HEK293T (cell line): Measurements from ENCODE around the gene RNF214.

Experiments
- CTCF ChIA-PET: fragments of 350-600 bp; formaldehyde crosslinking; extraction: SDS; loops from one replicate; lab custom pipeline; 2021; ENCODE audit warnings: antibody characterized with exemption, inconsistent platforms; lab: Yijun Ruan, JAX
- POLR2A ChIA-PET: fragments of 350-600 bp; formaldehyde crosslinking; extraction: SDS; loops from one replicate; lab custom pipeline; 2020; ENCODE audit warnings: antibody characterized with exemption, inconsistent platforms; lab: Yijun Ruan, JAX
- DNase-seq: peaks from one replicate; pipeline ENCODE4 v3.0.0; 2012; ENCODE audit warnings: mixed read lengths; ENCODE audit errors: extremely low spot score
- ARNT ChIP-seq: fragments of 450-650 bp; IDR thresholded peaks from 2 replicates; pipeline ENCODE4 v1.6.1; 2017; ENCODE audit warnings: mild to moderate bottlenecking
- BHLHE40 ChIP-seq: fragments of 450-650 bp; IDR thresholded peaks from 2 replicates; pipeline ENCODE4 v1.6.1; 2016; ENCODE audit warnings: mild to moderate bottlenecking, moderate library complexity, borderline replicate concordance
- CTBP1 ChIP-seq: fragments of 450-650 bp; IDR thresholded peaks from 2 replicates; pipeline ENCODE4 v1.6.1; 2016; ENCODE audit warnings: borderline replicate concordance
- ELF4 ChIP-seq: fragments of 450-650 bp; IDR thresholded peaks from 2 replicates; pipeline ENCODE4 v1.6.1; 2017; ENCODE audit warnings: antibody characterized with exemption
- FOXA1 ChIP-seq: fragments of 450-650 bp; IDR thresholded peaks from 2 replicates; pipeline ENCODE4 v1.6.1; 2016; ENCODE audit warnings: mild to moderate bottlenecking
- FOXK2 ChIP-seq: fragments of 450-650 bp; IDR thresholded peaks from 2 replicates; pipeline ENCODE4 v1.6.1; 2016; ENCODE audit warnings: mild to moderate bottlenecking
- FOXM1 ChIP-seq: fragments of 450-650 bp; IDR thresholded peaks from 2 replicates; pipeline ENCODE4 v1.6.1; 2017; ENCODE audit warnings: mild to moderate bottlenecking, borderline replicate concordance
- HDGF ChIP-seq: fragments of 450-650 bp; IDR thresholded peaks from 2 replicates; pipeline ENCODE4 v1.6.1; 2017; ENCODE audit warnings: antibody characterized with exemption, borderline replicate concordance
- L3MBTL2 ChIP-seq: fragments of 450-650 bp; conservative IDR thresholded peaks from 2 replicates; pipeline ENCODE4 v1.6.1; 2016; ENCODE audit warnings: mild to moderate bottlenecking
- LEF1 ChIP-seq: fragments of 450-650 bp; IDR thresholded peaks from 2 replicates; pipeline ENCODE4 v1.6.1; 2017; ENCODE audit warnings: mild to moderate bottlenecking, borderline replicate concordance
- NFRKB ChIP-seq: fragments of 450-650 bp; IDR thresholded peaks from 2 replicates; pipeline ENCODE4 v1.6.1; 2016; ENCODE audit warnings: mild to moderate bottlenecking, moderate library complexity
- SP1 ChIP-seq: fragments of 450-650 bp; IDR thresholded peaks from 2 replicates; pipeline ENCODE4 v1.6.1; 2017
- SUZ12 ChIP-seq: fragments of 450-650 bp; IDR thresholded peaks from 2 replicates; pipeline ENCODE4 v1.6.1; 2016; ENCODE audit warnings: mild to moderate bottlenecking
- TARDBP ChIP-seq: fragments of 450-650 bp; IDR thresholded peaks from 2 replicates; pipeline ENCODE4 v1.6.1; 2016
- ZNF384 ChIP-seq: fragments of 450-650 bp; IDR thresholded peaks from 2 replicates; pipeline ENCODE4 v1.6.1; 2016
- TF ChIP-seq, protein P1 (sequence below): fragments of 450-650 bp; IDR thresholded peaks from 2 replicates; pipeline ENCODE4 v1.6.1; 2016

RNF214 gene

DNA sequence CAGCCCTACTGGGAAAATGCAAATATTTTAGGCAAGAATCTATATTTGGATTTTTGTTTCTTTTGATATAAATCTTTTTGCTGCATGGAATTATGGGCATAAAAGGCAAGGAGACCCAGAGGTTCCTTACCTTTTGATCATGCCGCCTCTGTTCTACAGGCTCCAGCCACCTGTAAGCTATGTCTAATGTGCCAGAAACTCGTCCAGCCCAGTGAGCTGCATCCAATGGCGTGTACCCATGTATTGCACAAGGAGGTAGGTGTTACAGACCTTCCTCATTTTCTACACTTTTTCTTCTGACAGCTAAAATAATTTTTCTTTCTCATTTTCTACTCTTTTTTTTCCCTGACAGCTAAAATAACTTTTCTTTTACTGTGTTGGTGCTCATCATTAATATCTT, 50.5 kb downstream of the RNF214 start:
- POLR2A ChIA-PET = no interaction called here
- CTCF ChIA-PET = interaction anchor here (0.6 kb wide), 1 partner anchor 55 kb away, joined by 4 read pairs; no protein-coding TSS in a partner anchor
- TF ChIP-seq ELF4 = no peak
- no peak for TF ChIP-seq LEF1
- no peak for TF ChIP-seq L3MBTL2
- TF ChIP-seq FOXA1 = no peak
- TF ChIP-seq ARNT = no peak
- TF ChIP-seq ZNF384 = no peak
- no peak for TF ChIP-seq BHLHE40
- TF ChIP-seq, protein P1, sequence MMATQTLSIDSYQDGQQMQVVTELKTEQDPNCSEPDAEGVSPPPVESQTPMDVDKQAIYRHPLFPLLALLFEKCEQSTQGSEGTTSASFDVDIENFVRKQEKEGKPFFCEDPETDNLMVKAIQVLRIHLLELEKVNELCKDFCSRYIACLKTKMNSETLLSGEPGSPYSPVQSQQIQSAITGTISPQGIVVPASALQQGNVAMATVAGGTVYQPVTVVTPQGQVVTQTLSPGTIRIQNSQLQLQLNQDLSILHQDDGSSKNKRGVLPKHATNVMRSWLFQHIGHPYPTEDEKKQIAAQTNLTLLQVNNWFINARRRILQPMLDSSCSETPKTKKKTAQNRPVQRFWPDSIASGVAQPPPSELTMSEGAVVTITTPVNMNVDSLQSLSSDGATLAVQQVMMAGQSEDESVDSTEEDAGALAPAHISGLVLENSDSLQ = no peak
- no peak for TF ChIP-seq FOXK2
- no peak for TF ChIP-seq TARDBP
- TF ChIP-seq HDGF = no peak
- TF ChIP-seq CTBP1 = no peak
- no peak for TF ChIP-seq SP1
- no peak for TF ChIP-seq FOXM1
- TF ChIP-seq NFRKB = no peak
- no peak for TF ChIP-seq SUZ12
- no peak for DNase-seq

DNA sequence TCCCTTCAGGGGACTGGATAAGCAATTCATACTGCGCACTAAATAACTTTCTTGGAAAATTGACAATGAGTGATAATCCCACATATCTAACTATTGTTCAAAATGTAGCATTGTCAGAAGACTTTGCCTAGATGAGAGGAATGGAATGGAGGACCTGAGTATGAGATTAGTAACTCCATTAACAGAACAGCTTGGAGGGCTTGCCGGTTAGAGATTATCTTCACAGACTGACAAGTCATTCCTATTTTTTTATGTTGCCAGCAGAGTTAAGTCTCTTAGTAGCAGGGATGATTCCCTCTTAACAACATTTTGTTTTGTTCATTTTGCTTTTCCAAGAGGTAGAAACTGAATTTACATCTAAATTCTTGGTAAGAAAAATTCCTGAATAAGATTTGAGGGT, 51.6 kb downstream of the RNF214 start:
- DNase-seq = no peak
- TF ChIP-seq SP1 (no peak), FOXA1 (no peak), FOXK2 (no peak), ARNT (no peak)
- ChIA-PET POLR2A (no interaction called here), CTCF (no interaction called here)

DNA sequence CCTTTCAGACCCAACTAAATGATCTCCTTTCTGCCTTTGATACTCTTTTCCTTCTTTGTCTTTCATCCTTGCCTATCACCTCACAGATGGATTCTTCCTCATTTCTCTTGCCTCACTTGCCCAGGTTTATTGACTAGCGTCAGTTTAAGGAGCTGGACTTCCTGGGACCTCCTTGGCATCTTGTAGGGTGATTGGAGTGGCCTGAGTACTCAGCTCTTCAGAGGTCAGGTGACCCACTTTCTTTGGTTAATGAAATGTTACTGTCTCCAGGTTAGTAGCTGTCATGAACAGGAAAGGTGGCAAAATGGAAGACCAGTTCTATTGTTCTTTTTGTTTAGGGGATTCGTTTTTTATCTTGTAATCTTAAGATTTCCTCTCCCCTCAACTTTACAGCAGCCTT, 54.1 kb downstream of the RNF214 start:
- TF ChIP-seq NFRKB (no peak), LEF1 (no peak), ZNF384 (no peak), HDGF (no peak), BHLHE40 (no peak), L3MBTL2 (no peak), ELF4 (no peak), FOXK2 (no peak), ARNT (no peak)
- TF ChIP-seq, protein P1 = no peak
- POLR2A ChIA-PET = no interaction called here
- DNase-seq = no peak
- CTCF ChIA-PET = interaction anchor here (0.6 kb wide), 1 partner anchor 140 kb away, joined by 3 read pairs; no protein-coding TSS in a partner anchor

DNA sequence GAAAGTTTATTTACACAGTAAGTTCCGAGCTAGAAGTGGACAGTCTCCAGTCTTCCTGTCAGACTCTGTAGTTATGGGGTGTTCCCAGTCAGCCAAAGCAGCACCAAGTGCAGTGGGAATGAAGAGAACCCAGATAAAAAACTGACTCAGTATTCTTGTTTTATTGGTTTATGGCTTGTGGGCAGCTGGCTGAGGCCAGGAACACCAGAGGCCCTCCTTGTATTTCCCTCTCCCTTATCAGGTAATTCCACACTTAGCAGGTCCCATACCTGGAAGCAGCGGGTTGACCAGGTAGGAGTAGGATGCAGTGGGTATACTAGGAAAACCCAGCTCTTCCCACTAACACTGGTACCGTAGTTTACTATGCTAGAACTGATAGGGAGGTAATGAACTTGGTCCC, 55.2 kb downstream of the RNF214 start:
- POLR2A ChIA-PET = no interaction called here
- no peak for DNase-seq
- TF ChIP-seq ARNT (no peak), CTBP1 (no peak), ELF4 (no peak), HDGF (no peak), FOXA1 (no peak), LEF1 (no peak), TARDBP (no peak), SUZ12 (no peak), SP1 (no peak), BHLHE40 (no peak), FOXK2 (no peak), ZNF384 (no peak), L3MBTL2 (no peak), NFRKB (no peak), FOXM1 (no peak)
- TF ChIP-seq, protein P1 = no peak
- CTCF ChIA-PET = no interaction called here

DNA sequence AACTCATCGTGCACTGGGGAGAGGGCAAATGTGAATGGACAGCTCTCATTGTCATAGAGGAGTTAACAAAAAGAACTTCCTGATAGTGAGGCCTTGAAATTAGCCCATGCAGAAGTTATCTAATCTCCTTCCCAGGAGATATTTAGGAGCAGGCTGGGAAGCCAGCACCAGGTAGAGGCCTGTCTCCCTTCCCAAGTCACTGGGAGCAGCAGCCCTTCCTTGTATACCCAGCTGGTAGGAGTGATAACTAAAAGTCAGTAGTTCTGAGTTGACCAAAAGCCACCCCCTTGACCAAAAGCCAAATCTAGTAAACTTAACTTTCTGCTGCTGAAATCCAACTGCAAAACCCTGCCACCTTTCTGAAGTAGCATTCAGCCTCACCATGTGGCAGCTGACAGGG, 57.3 kb downstream of the RNF214 start:
- ChIA-PET CTCF (no interaction called here), POLR2A (no interaction called here)
- DNase-seq = no peak
- TF ChIP-seq TARDBP = no peak
- TF ChIP-seq ELF4 = no peak
- TF ChIP-seq FOXK2 = no peak
- TF ChIP-seq SUZ12 = no peak
- TF ChIP-seq HDGF = no peak
- no peak for TF ChIP-seq SP1
- no peak for TF ChIP-seq CTBP1
- TF ChIP-seq LEF1 = no peak
- TF ChIP-seq NFRKB = no peak
- TF ChIP-seq ZNF384 = no peak
- no peak for TF ChIP-seq FOXM1
- TF ChIP-seq L3MBTL2 = no peak
- TF ChIP-seq BHLHE40 = no peak
- no peak for TF ChIP-seq ARNT

DNA sequence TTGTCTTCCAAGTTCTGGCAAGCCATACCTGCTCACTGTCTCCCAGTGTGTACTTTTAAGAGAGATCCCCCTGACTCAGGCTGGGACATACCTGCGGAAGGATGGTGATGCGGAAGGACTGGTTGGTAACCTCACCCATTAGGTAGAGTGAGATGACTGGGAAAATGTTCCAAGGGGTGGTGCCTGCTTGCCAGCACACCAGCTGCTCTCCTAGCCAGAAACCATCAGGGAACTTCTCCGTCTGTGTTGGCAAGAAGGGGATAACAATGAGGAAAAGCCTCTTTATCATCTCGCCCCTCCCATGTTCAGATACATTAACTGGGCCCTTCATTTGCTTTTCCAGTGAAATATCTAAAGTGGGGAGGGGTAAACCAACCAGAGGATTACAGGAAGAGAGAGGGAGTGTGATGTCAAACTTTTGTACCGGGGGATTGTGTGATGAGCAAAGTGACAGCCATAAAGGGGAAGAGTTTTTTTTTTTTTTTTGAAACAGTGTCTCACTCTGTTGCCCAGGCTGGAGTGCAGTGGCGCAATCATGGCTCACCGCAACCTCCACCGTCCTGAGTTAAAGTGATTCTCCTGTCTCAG, 58.4 kb downstream of the RNF214 start, which contains the start of gene BACE1-AS:
TSS of gene BACE1-AS (plus strand) at position 538 of the 588 bp plus-strand sequence.
- ChIA-PET CTCF (no interaction called here), POLR2A (no interaction called here)
- TF ChIP-seq TARDBP = no peak
- TF ChIP-seq SP1 = no peak
- TF ChIP-seq ELF4 = no peak
- TF ChIP-seq HDGF = no peak
- TF ChIP-seq FOXK2 = no peak
- TF ChIP-seq, protein P1 = no peak
- TF ChIP-seq SUZ12 = no peak
- no peak for TF ChIP-seq BHLHE40
- no peak for TF ChIP-seq ARNT
- no peak for TF ChIP-seq FOXM1
- TF ChIP-seq CTBP1 = no peak
- TF ChIP-seq LEF1 = no peak
- no peak for TF ChIP-seq FOXA1
- TF ChIP-seq L3MBTL2 = no peak
- TF ChIP-seq NFRKB = no peak
- no peak for DNase-seq
